HG03354 (cell line): ENCODE results near the gene PILRB.
"Not testable (repeated sequence)": the region's sequence is repeated elsewhere in the genome, so short reads cannot be mapped to it uniquely, and the experiment has no call there.

Experiments used
- ATAC-seq: cut with Tn5 transposase; IDR thresholded peaks from one replicate; pipeline ENCODE4 v1.9.1; 2021; ENCODE audit warnings: mild to moderate bottlenecking; ENCODE audit not compliant: unreplicated experiment, poor library complexity, severe bottlenecking

The PILRB gene

GRCh38 chr7:100358027-100358856 lies at the start of gene PILRB:
Gene PILRB (plus strand): TSS chr7:100358117. CDS start chr7:100358303, 186 bp downstream.
- no peak for ATAC-seq

- not testable (repeated sequence) for ATAC-seq
Observed at GRCh38 chr7:100318329-100318728, 39.6 kb upstream of the PILRB start.

GRCh38 chr7:100321648-100322047 lies 36.3 kb upstream of the PILRB start:
- ATAC-seq = not testable (repeated sequence)

- not testable (repeated sequence) for ATAC-seq
Observed at GRCh38 chr7:100324194-100324593, 33.7 kb upstream of the PILRB start.

- not testable (repeated sequence) for ATAC-seq
Observed at GRCh38 chr7:100325671-100326070, 32.2 kb upstream of the PILRB start.

GRCh38 chr7:100326914-100327313 lies 31.0 kb upstream of the PILRB start:
- ATAC-seq = not testable (repeated sequence)

DNA sequence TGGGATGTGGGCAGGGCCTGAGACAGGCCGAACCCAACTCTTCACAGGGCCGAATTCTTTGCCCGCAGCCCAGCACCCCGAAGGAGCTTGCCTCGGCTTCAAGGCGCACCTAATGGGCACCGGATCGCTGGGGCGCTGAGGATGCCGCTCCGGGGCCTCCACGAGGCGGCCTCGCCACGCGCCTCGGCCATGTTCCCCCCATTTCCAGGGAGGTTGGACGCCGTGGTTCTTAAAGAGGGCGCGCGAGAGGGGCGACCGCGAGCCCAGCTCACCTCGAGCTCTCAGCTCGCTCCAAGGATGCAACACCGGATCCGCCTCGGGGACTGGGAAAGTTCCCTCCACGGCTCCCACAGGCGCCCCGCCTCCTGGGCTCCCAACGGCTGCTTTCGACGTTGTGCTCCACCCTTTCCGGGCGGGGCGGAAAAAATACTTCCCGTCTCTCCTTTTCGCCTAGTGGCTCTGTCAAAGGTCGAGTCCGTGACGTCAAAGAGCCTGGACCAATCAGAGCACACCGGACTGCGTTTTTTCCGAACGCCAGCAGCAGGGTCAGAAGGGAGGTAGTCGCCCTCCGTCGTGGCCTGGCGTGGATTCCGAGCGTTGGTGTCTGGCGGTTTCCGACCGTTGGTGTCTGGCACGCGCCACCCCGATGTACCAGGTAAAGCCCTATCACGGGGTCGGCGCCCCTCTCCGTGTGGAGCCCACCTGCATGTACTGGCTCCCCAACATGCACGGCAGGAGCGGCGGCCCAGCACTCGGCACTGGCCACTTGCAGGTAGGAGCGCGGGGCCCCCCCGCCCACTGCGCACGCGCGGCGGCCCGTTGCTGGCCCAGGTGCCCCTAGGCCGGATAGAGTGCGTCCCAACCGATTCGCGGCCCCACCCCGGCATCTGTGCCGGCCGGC lies 22.1 kb upstream of the PILRB start:
- peak; percentile 96 for ATAC-seq

DNA sequence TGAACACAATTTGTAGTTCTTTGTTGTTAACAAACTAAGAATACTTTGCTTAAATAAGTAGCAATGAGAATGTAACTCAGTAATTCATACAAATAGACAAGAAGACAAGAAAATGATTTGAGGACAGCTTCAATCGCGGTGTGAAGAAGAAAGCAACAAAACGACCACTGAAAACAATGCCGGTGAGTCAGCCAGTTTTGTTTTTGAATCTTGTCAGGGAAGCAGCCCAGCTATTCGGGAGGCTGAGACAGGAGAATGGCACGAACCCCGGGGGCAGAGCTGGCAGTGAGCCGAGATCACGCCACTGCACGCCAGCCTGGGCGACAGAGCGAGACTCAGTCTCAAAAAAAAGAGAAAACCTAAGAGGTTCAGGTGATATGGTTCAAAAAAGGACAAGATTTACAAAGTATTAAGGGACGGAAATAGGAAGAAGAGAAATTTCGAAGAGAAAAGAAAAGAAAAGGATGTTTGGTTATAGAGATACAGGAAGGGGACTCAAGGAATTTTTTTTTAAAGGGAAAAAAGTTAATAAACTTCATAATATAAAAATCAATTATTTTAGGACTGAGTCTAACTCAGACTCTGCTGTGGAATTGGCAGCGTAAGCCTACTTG lies 19.7 kb upstream of the PILRB start:
- not testable (repeated sequence) for ATAC-seq

DNA sequence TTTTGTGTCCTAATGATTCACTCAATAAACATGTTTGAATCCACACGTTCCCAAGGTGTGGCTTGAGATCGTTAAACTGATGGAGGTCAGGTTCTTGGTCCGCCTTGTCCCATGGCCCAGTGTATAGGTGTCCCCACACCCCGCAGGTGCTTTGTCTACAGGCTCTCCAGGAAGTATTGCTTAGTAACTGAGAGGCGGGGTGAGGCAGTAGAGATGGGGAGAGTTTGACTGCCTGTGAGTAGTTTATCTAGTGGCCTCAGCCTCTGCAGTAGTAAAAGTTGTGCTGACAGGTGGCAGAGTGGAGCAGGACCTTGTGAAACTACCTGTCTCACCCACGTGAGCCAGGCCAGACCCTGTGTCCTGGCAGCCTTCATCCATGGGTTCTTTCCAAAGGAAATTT lies 16.6 kb upstream of the PILRB start:
- ATAC-seq = not testable (repeated sequence)

- no peak for ATAC-seq
Observed at GRCh38 chr7:100342765-100343164, 15.2 kb upstream of the PILRB start.

DNA sequence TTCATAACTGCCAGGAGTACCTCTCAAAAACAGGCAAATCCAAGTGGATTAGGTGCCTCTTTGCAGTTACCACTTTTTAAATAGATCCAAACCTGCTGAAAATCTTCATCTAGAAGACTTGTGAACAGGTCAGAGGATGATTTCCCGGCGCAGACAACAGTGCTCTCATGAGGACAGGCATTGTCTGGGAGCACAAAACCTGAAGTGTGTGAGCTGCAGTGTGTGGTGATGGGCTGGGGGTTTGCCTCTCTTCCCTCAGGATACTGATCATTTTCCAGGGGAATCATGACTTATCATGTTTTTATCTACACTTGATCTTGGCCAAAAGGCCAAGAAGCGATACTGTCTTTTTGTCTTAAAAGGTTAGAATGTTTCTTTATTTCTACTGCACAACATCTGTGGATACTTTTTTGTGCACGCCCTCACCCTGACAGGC lies 13.8 kb upstream of the PILRB start:
- peak; percentile 2 for ATAC-seq

DNA sequence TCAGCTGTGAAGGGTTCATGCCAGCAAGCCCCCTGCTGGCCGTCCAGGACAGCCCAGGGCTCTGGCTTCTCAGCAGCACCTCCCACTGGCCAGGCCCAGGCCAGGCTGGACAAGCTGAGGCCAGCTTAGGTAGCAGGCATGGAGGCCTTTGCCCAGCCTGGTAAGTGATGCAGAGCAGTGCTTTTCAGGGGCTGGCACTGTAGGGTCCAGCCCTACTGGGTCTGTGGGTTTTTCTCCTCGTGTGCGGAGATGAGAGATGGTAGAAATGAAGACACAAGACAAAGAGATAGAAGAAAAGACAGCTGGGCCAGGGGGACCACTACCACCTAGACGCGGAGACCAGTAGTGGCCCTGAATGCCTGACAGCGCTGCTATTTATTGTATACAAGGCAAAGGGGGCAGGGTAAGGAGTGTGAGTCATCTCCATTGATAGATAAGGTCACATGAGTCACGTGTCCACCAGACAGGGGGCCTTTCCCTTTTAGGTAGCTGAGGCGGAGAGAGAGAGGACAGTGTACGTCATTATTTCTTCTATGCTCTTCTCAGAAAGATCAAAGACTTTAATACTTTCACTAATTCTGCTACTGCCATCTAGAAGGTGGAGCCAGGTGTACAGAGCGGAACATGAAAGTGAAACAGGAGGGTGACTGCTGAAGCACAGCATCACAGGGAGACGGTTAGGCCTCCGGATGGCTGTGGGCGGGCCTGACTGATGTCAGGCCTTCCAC lies 13.2 kb upstream of the PILRB start:
- peak; percentile 83 for ATAC-seq

- ATAC-seq = peak; percentile 40
Observed at GRCh38 chr7:100345288-100345672, 12.6 kb upstream of the PILRB start.

DNA sequence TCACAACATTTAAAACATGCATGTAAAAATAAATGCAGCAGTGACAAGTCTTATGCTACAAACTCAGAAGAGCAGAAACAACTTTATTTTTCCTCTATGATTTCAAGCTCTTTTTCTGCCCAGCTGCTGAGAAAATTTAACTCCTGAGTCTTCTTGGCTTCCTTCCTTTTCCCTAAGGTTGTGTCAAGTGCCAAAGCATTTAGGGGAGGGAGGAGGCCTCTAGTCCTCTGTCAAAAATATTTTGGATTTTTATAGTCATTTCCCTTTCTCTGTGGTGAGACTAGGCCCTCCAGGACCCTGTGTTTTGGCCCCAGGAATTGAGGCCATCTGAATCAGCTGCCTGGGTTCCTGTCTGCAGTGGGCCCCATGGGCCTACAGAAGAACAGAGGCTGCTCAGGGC lies 11.0 kb upstream of the PILRB start:
- ATAC-seq = no peak

DNA sequence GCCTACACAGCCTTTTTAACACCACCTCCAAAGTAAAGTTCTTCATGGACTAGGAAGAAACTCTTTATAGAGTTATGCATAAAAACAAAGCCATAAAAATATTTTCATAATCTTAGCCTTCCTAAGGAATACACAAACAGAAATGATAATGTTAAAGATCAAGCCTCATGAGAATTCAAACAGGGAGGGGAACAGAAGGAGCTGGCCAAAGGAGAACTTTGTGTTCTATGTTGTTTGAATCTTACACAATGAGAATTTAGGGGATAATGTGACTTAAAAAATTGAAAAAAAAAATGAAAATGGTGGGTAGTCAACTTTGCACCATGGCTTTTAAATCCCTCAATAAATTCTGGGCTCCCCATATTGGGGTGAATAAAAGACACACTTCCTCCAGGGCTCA lies 9.1 kb upstream of the PILRB start:
- ATAC-seq = no peak

GRCh38 chr7:100349757-100350156 lies 8.2 kb upstream of the PILRB start:
- ATAC-seq = no peak

DNA sequence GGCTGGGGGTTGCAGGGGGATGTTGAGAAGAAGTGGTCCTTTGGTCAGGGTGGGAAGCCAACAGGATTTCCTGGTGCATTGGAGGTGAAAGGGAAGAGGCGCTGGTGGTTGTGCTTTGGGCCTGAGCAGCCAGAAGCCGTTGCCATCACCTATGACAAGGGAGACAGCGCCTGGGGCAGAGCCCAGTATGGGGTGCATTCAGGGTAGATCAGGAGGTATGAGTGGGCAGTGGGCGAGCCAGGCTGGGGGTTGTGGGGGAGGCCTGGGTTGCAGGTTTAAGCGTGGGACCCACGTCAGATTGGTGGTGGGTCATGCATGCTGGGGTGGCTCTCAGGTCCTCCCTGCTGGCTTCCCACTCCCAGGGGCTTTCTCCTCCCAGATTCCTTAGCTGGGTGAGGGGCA lies 6.3 kb upstream of the PILRB start:
- no peak for ATAC-seq

DNA sequence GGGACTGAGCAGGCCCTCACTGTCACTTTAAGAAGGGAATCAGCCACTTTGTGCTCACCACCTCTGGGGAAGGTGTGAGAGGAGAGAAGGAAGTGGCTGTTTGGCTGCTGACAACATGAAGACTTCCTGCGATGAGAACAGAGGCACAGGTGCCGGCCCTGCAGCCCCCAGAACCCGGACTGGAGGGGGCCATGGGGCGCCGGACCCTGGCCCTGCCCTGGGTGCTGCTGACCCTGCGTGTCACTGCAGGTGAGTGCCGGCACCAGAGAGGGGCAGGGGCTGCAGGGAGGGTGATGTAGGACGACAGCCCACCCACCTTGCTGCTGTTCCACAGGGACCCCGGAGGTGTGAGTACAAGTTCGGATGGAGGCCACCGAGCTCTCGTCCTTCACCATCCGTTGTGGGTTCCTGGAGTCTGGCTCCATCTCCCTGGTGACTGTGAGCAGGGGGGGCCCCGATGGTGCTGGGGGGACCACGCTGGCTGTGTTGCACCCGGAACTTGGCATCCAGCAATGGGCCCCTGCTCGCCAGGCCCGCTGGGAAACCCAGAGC lies 5.6 kb upstream of the PILRB start:
- not testable (repeated sequence) for ATAC-seq

DNA sequence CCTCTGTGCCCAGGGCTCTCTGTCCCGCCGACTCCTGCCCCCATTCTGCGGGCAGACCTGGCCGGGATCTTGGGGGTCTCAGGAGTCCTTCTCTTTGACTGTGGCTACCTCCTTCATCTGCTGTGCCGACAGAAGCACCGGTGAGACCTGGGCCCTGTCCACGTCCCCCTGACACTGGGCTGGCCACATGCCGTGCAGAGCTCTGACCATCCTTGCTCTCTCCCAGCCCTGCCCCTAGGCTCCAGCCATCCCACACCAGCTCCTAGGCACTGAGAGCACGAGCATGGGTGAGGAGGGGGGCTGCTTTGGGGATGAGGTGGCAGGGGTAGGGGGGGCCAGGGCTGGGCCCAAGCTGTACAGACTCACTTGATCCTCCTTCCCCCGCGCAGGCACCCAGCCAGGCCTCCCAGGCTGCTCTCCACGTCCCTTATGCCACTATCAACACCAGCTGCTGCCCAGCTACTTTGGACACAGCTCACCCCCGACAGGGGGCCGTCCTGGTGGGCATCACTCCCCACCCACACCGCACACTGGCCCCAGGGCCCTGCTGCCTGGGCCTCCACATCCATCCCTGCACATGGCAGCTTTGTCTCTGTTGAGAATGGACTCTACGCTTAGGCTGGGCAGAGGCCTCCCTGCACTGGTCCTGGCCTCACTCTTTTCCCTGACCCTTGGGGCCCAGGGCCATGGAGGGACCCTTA lies 4.8 kb upstream of the PILRB start:
- ATAC-seq = no peak
